Gastrocnemius medialis (tissue), 4 donors: ENCODE measurements around the gene PLXNB3.

Experiments used
- POLR2A ChIP-seq, 2 donors: fragments of 450-650 bp; IDR thresholded peaks; one replicate each; pipeline ENCODE4 v1.6.1; 2017; ENCODE audit warnings: antibody characterized with exemption in 2 of 2, mild to moderate bottlenecking in 2 of 2, moderate library complexity in 2 of 2
- TF ChIP-seq, protein P1 (sequence below), 5 experiments: fragments of 450-650 bp in 3 of 5; fragments of 200-600 bp in 2 of 5; sonication (generic) in 2 of 5; IDR thresholded peaks in 4 of 5; conservative IDR thresholded peaks in 1 of 5; 1 replicate in 4 of 5; 2 replicates in 1 of 5; pipeline ENCODE4 v1.5.1; 2016 to 2019; ENCODE audit warnings: antibody characterized with exemption in 5 of 5, mild to moderate bottlenecking in 3 of 5, moderate library complexity in 3 of 5

DNA sequence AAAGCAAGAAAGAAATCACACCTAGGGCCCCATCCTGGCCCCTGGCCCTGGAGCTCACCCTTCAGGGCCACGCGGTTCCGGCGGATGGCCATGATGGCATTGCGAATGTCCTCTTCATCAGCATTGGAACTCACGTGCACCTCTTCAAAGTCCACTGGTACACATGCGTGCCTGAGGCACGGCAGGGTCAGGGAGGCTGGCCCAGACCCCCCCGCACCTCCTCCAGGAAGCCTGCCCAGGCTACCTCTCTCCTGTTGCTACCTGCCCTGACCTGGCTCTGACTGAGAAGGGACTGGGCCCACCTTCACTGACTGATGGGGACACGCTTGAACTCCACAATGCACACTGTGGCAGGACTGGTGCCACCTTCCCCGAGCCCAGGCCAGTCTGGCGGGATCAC, 25.6 kb downstream of the PLXNB3 start:
- no peak for TF ChIP-seq POLR2A (IDR thresholded peaks at IDR 0.05)
- TF ChIP-seq, protein P1, sequence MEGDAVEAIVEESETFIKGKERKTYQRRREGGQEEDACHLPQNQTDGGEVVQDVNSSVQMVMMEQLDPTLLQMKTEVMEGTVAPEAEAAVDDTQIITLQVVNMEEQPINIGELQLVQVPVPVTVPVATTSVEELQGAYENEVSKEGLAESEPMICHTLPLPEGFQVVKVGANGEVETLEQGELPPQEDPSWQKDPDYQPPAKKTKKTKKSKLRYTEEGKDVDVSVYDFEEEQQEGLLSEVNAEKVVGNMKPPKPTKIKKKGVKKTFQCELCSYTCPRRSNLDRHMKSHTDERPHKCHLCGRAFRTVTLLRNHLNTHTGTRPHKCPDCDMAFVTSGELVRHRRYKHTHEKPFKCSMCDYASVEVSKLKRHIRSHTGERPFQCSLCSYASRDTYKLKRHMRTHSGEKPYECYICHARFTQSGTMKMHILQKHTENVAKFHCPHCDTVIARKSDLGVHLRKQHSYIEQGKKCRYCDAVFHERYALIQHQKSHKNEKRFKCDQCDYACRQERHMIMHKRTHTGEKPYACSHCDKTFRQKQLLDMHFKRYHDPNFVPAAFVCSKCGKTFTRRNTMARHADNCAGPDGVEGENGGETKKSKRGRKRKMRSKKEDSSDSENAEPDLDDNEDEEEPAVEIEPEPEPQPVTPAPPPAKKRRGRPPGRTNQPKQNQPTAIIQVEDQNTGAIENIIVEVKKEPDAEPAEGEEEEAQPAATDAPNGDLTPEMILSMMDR (IDR thresholded peaks at IDR 0.05 in 4 of 5, conservative IDR thresholded peaks at IDR 0.05 in 1 of 5): no peak
